ENCODE data around the gene NPL.

NPL gene

GRCh38 chr1:182779530-182779929, 10.0 kb upstream of the NPL start:
- no peak for DNase-seq

DNA sequence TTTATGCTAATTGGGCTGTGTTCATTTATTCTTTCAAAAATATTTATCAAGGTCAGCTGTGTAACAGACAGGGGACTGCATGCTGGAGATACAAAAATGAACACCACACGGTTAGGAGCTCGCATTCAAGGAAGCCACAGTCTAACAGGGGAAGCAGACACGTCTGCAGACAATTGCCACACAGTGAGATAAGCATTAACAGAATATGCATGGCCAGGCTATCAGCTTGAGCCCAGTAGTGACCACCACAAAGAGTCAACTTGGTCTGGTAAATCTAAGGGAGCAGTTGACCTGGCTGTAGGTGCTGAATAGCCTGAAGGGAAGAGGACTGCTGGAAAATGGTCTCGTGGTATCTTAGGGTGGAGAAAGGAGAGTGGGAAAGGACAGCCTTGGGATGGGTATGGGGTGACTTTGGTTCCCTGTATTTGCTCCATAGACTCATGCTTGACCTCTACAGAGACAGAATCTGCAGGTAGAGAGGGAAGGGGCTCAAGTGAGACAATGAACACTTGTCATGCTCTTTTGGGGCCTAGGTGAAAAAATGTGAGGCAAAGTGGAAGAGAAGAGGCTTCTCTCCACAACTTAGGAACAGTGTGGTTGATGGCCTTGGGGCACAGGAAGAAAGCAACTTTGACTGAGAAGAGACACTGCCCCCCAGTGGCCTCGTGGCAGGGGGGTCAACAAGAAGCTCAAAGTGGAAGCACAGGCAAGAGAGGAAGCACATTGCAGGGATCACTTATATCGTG, 7.6 kb upstream of the NPL start:
- peak; percentile 77 for DNase-seq

GRCh38 chr1:182782587-182782913, 7.0 kb upstream of the NPL start:
- DNase-seq = no peak

DNA sequence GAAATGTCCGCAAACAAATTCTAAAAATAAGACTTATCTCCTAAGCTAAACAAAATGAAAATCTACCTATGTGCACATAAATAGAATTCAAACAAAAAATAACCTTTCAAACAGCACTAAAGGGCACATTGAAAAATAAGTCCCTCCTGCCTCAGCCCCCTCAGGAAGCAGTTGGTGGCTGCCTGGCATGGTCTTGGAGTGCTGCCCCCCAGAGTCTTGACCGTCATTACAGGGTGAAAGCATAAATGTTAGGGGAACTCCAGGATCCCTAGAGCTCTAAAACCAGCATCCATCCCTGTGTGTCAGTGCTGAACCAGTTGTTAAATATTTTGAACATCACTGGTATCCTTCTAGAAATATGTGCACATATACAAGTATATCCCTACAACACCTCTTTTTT, 6.5 kb upstream of the NPL start:
- no peak for DNase-seq

DNA sequence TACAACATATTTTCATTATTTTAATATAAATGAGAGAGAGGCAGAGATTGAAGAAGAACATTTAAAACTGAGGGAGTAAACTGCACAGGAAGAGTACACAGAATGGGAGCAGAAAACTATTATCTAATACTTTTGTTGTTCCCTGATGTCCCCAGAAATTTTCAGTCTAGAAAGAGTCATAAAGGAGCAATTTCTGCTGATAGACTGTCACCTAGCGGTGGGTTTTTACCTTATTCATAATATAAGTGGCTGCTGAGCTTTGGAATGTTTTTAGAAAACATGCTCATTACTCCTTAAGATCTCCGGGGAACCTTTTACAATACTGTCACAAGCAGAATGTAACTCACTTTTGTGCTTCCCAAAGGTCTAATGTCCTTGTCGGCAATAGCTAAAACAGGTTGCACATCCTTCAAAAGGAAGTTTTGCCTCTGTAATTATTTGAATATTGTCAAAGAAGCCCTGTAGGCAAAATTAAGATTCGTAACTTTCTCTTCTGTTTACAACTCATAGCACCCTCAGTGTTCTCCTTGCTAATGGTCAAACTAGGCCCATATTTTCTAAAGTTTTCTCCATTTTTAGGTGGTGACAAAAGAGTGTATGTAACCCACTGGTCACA, 4.9 kb upstream of the NPL start:
- DNase-seq = no peak

DNA sequence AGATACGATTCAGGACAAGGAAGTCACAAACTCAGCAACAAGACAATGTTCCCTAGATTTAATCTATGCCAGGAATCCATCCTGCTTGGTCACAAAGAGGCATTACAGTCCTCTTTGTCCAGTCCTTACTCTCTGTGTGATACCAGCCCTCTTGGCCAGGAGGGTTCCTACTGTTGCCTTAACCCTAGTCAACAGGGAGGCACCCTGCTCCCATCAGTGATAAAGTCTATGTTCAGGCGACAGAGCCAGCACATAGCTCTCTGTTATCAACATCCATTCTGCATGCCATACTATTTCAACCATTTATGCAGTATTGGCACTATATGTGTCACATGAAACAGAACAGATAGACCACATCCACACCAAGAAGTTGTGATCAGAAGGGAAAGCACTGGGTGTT, 4.4 kb upstream of the NPL start:
- no peak for DNase-seq

GRCh38 chr1:182786223-182786994, 3.2 kb upstream of the NPL start:
- peak; percentile 39 for DNase-seq

GRCh38 chr1:182786995-182787324, 2.6 kb upstream of the NPL start:
- no peak for DNase-seq

- DNase-seq = no peak
Observed at GRCh38 chr1:182791281-182792179, 2.0 kb downstream of the NPL start.

DNA sequence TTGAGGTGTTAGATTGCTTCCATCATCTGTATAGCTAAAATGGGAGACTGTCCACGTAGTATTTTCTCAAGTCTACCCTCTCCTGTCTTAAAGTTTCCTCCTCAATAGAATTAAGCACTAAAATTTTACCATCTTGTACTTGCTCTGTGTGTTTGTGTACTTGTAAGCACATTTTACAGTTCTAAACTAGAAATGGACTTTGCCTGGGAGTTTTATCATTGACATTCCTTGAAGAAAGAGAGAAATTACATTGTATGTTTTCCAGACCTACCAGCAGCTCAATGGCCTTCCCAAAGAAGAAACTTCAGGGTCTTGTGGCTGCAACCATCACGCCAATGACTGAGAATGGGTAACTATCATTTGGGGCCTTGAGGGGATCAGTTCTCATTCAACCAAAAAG, 4.5 kb downstream of the NPL start:
- no peak for DNase-seq

DNA sequence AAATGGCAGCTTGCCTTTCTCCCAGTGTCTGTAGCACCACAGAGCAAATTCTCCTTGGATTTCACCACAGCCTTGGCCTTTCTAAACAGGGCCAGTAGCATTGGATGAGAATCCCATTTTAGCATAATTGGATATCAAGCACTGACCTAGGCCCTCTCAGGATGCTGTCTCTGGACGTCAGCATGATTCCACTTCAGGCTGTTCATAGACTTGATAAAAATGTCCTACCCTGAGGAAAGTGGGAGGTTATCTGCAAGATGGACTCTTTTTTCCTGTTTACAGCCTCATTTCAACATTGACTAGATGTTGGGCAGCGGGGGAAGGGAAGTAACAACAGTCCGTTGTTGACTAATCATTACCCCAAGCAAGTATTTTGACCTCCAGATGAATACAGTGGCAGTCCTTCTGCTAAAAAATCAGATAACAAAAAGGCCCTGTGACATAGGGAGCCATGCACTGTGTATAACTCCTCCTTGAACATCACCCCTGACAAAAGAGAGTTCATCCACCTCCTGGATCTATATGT, 5.2 kb downstream of the NPL start:
- no peak for DNase-seq

DNA sequence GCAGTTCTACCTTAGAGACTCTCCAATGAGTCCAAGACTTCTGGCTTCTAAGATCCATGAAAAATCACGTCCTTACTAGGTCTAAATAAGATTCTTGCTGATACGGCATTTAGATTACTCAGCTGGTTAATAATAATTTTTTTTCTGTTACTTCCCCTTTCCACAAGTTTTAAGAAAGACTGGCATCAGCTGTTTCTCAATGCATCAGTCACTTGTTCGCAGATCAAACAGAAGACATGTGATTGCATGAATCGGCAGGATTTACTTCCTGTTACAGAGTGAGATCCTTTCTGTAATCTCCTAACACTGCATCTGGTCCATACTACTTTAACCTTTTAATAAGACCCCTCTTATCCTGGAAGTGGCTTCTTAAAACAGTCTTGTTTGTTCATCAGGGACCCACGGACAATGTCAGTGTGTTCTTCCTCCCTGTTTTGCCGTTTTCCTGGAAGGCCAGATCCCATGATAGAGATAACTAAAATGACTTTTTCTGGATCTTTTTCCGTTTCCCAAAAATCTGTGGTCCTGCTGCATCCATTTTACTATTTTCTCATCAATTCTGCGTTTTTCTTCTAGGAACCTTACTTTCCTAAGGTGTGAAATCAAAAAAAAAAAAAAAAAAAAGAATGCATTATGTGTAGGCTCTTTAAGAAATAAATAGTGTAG, 6.1 kb downstream of the NPL start:
- DNase-seq = no peak

- DNase-seq = no peak
Observed at GRCh38 chr1:182802006-182802803, 12.6 kb downstream of the NPL start.

GRCh38 chr1:182803846-182804245, 14.3 kb downstream of the NPL start:
- no peak for DNase-seq

GRCh38 chr1:182806015-182806678, 16.6 kb downstream of the NPL start:
- DNase-seq = no peak

DNA sequence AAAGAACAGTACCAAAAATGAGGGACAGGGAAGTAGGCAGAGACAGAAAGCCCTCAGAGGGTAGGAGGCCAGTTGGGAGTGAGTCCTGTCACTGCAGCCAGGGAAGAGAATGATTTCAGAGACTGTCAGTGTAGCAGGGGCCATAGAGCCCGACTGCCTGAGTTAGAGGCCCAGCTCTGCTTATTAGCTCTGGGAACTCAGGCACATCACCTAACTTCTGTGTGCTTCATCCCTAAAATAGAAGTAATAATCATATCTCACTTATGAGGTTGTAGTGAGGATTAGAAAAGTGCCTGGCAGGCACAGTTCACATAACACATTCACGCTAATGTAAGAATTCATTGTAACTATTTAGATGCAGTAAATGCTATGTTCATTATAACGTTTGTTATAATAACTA, 18.3 kb downstream of the NPL start:
- DNase-seq = no peak

- no peak for DNase-seq
Observed at GRCh38 chr1:182809414-182809957, 19.9 kb downstream of the NPL start.

- no peak for DNase-seq
Observed at GRCh38 chr1:182811975-182812722, 22.6 kb downstream of the NPL start.

DNA sequence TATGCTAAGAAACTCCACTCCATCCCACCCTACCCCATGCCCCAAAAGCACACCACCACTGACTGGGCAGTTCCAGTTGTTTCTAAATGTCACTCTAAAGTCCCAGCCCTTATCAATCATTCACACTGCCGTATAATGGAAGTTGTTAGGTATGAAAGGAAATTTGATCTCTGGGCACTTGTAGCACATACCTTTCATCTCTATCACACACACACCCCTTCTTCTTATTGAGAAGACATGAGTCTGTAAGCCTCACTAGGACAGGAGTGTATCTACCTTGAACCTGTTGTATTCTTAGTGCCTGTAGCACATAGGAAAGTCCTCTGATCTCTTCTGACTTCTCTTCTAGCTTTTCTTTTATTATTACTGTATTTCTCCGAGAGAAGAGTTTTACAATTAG, 27.3 kb downstream of the NPL start:
- no peak for DNase-seq

- no peak for DNase-seq
Observed at GRCh38 chr1:182817802-182818201, 28.2 kb downstream of the NPL start.
